OCI-LY7 (cell line): ENCODE data around the gene VIPR2.

Experiments used
- EZH2phosphoT487 ChIP-seq: fragments of 200-600 bp; sonication (generic); IDR thresholded peaks from 2 replicates; pipeline ENCODE4 v1.6.1; 2018; ENCODE audit warnings: low read depth, borderline replicate concordance, mild to moderate bottlenecking, mixed run types, antibody characterized with exemption, low read length, moderate library complexity, mixed read lengths
- TF ChIP-seq, protein P1 (sequence below): fragments of 200-600 bp; sonication (generic); conservative IDR thresholded peaks from 2 replicates; pipeline ENCODE4 v1.5.1; 2014; ENCODE audit warnings: mild to moderate bottlenecking, antibody characterized with exemption, low read length, moderate library complexity, mixed read lengths

DNA sequence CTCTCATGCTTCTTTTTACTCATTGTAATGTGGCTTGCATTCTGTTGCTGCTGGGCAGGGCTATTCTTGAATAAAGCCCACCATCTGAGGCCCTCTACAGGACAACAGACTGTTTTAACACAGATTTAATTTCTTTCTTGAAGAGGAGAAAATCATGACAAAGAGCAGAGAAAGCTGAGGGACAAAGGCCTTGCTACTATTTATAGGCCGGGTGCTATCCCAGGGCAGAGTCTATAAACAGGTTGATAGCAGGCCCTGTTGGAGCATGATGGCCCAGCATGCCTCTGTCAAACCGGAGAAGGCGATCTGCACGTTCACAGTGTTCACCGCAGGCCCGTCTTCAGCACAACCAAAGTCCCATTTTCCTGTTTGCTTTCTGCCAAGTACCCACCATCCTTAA lies 3.0 kb downstream of the VIPR2 start:
- TF ChIP-seq, protein P1, sequence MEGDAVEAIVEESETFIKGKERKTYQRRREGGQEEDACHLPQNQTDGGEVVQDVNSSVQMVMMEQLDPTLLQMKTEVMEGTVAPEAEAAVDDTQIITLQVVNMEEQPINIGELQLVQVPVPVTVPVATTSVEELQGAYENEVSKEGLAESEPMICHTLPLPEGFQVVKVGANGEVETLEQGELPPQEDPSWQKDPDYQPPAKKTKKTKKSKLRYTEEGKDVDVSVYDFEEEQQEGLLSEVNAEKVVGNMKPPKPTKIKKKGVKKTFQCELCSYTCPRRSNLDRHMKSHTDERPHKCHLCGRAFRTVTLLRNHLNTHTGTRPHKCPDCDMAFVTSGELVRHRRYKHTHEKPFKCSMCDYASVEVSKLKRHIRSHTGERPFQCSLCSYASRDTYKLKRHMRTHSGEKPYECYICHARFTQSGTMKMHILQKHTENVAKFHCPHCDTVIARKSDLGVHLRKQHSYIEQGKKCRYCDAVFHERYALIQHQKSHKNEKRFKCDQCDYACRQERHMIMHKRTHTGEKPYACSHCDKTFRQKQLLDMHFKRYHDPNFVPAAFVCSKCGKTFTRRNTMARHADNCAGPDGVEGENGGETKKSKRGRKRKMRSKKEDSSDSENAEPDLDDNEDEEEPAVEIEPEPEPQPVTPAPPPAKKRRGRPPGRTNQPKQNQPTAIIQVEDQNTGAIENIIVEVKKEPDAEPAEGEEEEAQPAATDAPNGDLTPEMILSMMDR: no peak
- TF ChIP-seq EZH2phosphoT487: no peak
